ENCODE data around the gene ANKRD33.

GRCh38 chr12:51872689-51872981 lies 15.3 kb upstream of the ANKRD33 start:
- TF ChIP-seq ELK1 (IDR thresholded peaks at IDR 0.05; ENCODE audit: borderline replicate concordance, low read depth, low read length) (no peak), RCOR1 (IDR thresholded peaks at IDR 0.05; ENCODE audit: insufficient replicate concordance, low read length) (no peak), CTCF (conservative IDR thresholded peaks at IDR 0.05; ENCODE audit: low read depth, low read length) (no peak), MXI1 (IDR thresholded peaks at IDR 0.05; ENCODE audit: borderline replicate concordance, low read depth, low read length) (no peak)

All from IMR-90 (cell line).